ENCODE results near the gene CSF1.

Gene CSF1

DNA sequence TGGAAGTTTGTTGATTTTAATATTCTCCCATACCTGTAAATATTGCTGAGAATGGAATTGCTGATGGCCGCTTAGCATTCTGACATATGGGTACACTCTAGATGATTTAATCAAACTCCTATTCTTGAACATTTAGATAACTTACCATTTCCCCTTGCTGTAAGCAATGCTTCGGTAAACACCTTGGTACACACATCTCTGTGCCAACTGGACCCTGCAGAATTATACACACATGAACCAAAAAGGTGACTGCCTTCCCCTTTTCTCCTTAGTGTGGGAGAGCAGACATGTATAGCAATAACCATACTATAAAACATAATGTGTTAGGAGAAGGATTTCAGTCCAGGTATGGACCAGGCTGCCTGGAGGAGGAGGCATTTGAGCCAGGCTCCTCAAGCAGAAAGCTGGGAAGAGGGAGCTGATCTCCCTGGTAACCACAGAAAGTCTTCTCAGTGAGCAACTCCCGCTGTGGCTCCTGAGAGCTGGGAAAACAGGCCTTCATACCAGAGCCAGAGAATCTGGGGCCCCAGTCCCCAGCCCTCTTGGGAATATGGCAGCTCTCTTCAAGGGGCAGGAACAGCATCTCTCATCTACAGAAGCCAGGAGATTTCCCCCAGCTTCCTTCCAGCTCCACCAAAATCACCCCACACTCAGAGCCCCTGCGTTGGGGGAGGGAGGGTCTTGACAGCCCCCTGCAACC is 33.9 kb upstream of the CSF1 start:
- H3K9me3 ChIP-seq (ENCODE audit: insufficient read depth, low read length, severe bottlenecking): no peaks in the 10 kb centered on the region
- no peak overlapping the region for H3K27ac ChIP-seq (ENCODE audit: low read length)
- no peak overlapping the region for H3K4me3 ChIP-seq (ENCODE audit: low read depth in 1 of 2, low read length in 2 of 2)
- H3K79me2 ChIP-seq (ENCODE audit: insufficient read depth, low read length): no peaks in the 10 kb centered on the region
- DNase-seq: no peak
- no peak overlapping the region for H3K4me2 ChIP-seq (ENCODE audit: insufficient read depth, low read length)
- no peak for ATAC-seq (ENCODE audit: insufficient read depth, low read depth)
- no peaks in the 10 kb centered on the region for H3K4me1 ChIP-seq (ENCODE audit: insufficient read depth, low read length)
- no peaks in the 10 kb centered on the region for H3K36me3 ChIP-seq (ENCODE audit: insufficient read depth, low read length)
- H4K20me1 ChIP-seq (ENCODE audit: insufficient read depth, low read length): no peaks in the 10 kb centered on the region
- H3K9ac ChIP-seq (ENCODE audit: low read depth, low read length): no peak overlapping the region
- H2AFZ ChIP-seq (ENCODE audit: low read depth, low read length): no peak overlapping the region
- TF ChIP-seq EZH2 (IDR thresholded peaks at IDR 0.05; ENCODE audit: borderline replicate concordance, low read depth, low read length, severe bottlenecking): no peak
- TF ChIP-seq, protein P1, sequence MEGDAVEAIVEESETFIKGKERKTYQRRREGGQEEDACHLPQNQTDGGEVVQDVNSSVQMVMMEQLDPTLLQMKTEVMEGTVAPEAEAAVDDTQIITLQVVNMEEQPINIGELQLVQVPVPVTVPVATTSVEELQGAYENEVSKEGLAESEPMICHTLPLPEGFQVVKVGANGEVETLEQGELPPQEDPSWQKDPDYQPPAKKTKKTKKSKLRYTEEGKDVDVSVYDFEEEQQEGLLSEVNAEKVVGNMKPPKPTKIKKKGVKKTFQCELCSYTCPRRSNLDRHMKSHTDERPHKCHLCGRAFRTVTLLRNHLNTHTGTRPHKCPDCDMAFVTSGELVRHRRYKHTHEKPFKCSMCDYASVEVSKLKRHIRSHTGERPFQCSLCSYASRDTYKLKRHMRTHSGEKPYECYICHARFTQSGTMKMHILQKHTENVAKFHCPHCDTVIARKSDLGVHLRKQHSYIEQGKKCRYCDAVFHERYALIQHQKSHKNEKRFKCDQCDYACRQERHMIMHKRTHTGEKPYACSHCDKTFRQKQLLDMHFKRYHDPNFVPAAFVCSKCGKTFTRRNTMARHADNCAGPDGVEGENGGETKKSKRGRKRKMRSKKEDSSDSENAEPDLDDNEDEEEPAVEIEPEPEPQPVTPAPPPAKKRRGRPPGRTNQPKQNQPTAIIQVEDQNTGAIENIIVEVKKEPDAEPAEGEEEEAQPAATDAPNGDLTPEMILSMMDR (IDR thresholded peaks at IDR 0.05; ENCODE audit: borderline replicate concordance, extremely low read depth, low read length, poor library complexity, severe bottlenecking): no peak
- H3K27me3 ChIP-seq (ENCODE audit: insufficient read depth, low read length, poor library complexity): no peaks in the 10 kb centered on the region

- H3K4me2 ChIP-seq (ENCODE audit: insufficient read depth, low read length): no peak overlapping the region
- ATAC-seq (ENCODE audit: insufficient read depth, low read depth): no peak
- no peak overlapping the region for H2AFZ ChIP-seq (ENCODE audit: low read depth, low read length)
Measured at GRCh38 chr1:109877317-109877771, 33.3 kb upstream of the CSF1 start.

GRCh38 chr1:109877776-109878175 is 32.9 kb upstream of the CSF1 start:
- DNase-seq: no peak
- H3K27me3 ChIP-seq (ENCODE audit: insufficient read depth, low read length, poor library complexity): no peaks in the 10 kb centered on the region
- no peak overlapping the region for H3K4me2 ChIP-seq (ENCODE audit: insufficient read depth, low read length)
- H3K4me3 ChIP-seq (ENCODE audit: low read depth in 1 of 2, low read length in 2 of 2): no peak overlapping the region
- TF ChIP-seq, protein P1 (IDR thresholded peaks at IDR 0.05; ENCODE audit: borderline replicate concordance, extremely low read depth, low read length, poor library complexity, severe bottlenecking): no peak
- no peak overlapping the region for H3K27ac ChIP-seq (ENCODE audit: low read length)
- H4K20me1 ChIP-seq (ENCODE audit: insufficient read depth, low read length): no peaks in the 10 kb centered on the region
- H3K9ac ChIP-seq (ENCODE audit: low read depth, low read length): no peak overlapping the region
- H3K36me3 ChIP-seq (ENCODE audit: insufficient read depth, low read length): no peaks in the 10 kb centered on the region
- ATAC-seq (ENCODE audit: insufficient read depth, low read depth): no peak
- H3K4me1 ChIP-seq (ENCODE audit: insufficient read depth, low read length): no peaks in the 10 kb centered on the region
- no peaks in the 10 kb centered on the region for H3K79me2 ChIP-seq (ENCODE audit: insufficient read depth, low read length)
- no peak overlapping the region for H2AFZ ChIP-seq (ENCODE audit: low read depth, low read length)
- no peaks in the 10 kb centered on the region for H3K9me3 ChIP-seq (ENCODE audit: insufficient read depth, low read length, severe bottlenecking)

More at GRCh38 chr1:109877317-109877771, 33.3 kb upstream of the CSF1 start:
- no peaks in the 10 kb centered on the region for H3K4me1 ChIP-seq (ENCODE audit: insufficient read depth, low read length)
- no peak for TF ChIP-seq EZH2 (IDR thresholded peaks at IDR 0.05; ENCODE audit: borderline replicate concordance, low read depth, low read length, severe bottlenecking)
- TF ChIP-seq, protein P1 (IDR thresholded peaks at IDR 0.05; ENCODE audit: borderline replicate concordance, extremely low read depth, low read length, poor library complexity, severe bottlenecking): no peak
- no peaks in the 10 kb centered on the region for H3K36me3 ChIP-seq (ENCODE audit: insufficient read depth, low read length)
- no peaks in the 10 kb centered on the region for H3K27me3 ChIP-seq (ENCODE audit: insufficient read depth, low read length, poor library complexity)
- no peak overlapping the region for H3K9ac ChIP-seq (ENCODE audit: low read depth, low read length)
- H3K9me3 ChIP-seq (ENCODE audit: insufficient read depth, low read length, severe bottlenecking): no peaks in the 10 kb centered on the region
- DNase-seq: no peak
- no peaks in the 10 kb centered on the region for H3K79me2 ChIP-seq (ENCODE audit: insufficient read depth, low read length)
- no peak overlapping the region for H3K27ac ChIP-seq (ENCODE audit: low read length)
- H3K4me3 ChIP-seq (ENCODE audit: low read depth in 1 of 2, low read length in 2 of 2): no peak overlapping the region
- H4K20me1 ChIP-seq (ENCODE audit: insufficient read depth, low read length): no peaks in the 10 kb centered on the region
